Vagina (tissue), 2 donors: Measurements from ENCODE around the gene TAX1BP1. TPM values are rescaled to one million over a fixed set of nuclear protein-coding genes. Genes with fewer than 3 reads are reported as not detected.
A peak's percentile ranks its signal among the peaks of the same experiment; 100 is the strongest.

Source experiments
- DNase-seq, 2 donors: peaks; one replicate each; pipeline ENCODE4 v3.0.0-alpha.2; 2017; ENCODE audit errors: extremely low spot score in 2 of 2
- H3K27ac ChIP-seq: fragments of 200-600 bp; sonication (generic); one replicate; pipeline ENCODE4 v1.5.1; 2019
- H3K27me3 ChIP-seq: fragments of 200-600 bp; sonication (generic); one replicate; pipeline ENCODE4 v1.5.1; 2019
- H3K36me3 ChIP-seq, 2 donors: fragments of 200-600 bp; sonication (generic); one replicate each; pipeline ENCODE4 v1.5.1; 2017 to 2019
- H3K4me1 ChIP-seq: fragments of 200-600 bp; sonication (generic); one replicate; pipeline ENCODE4 v1.5.1; 2019
- H3K4me3 ChIP-seq, 2 donors: fragments of 200-600 bp; sonication (generic); 1 replicate in 1 of 2; 2 replicates in 1 of 2; pipeline ENCODE4 v1.5.1; 2016 to 2019
- H3K9me3 ChIP-seq: fragments of 200-600 bp; sonication (generic); one replicate; pipeline ENCODE4 v1.5.1; 2019
- POLR2A ChIP-seq, 2 donors: fragments of 450-650 bp; IDR thresholded peaks; one replicate each; pipeline ENCODE4 v1.6.1; 2017; ENCODE audit warnings: antibody characterized with exemption in 2 of 2, mild to moderate bottlenecking in 2 of 2, moderate library complexity in 2 of 2
- POLR2AphosphoS5 ChIP-seq, 2 donors: sonication (generic); formaldehyde crosslinking; IDR thresholded peaks; one replicate each; pipeline ENCODE4 v1.9.0; 2017; ENCODE audit warnings: antibody characterized with exemption in 2 of 2, mild to moderate bottlenecking in 2 of 2, low read depth in 1 of 2; ENCODE audit not compliant: insufficient read depth in 1 of 2
- intact Hi-C: fragments of 100-400 bp; cut with DNase I; formaldehyde crosslinking; loops from one replicate; pipeline ENCODE4 v1.15.1; 2023
- total RNA-seq: library from RNA; depleted of rRNA; stranded (reverse); fragments of >200 nt; gene quantifications from one replicate; pipeline ENCODE4 v1.2.3, GENCODE V29; 2016
- TF ChIP-seq, protein P1 (sequence below), 3 experiments: fragments of 450-650 bp in 2 of 3; fragments of 200-600 bp in 1 of 3; sonication (generic) in 1 of 3; IDR thresholded peaks; one replicate each; pipeline ENCODE4 v1.5.1; 2017 to 2019; ENCODE audit warnings: antibody characterized with exemption in 3 of 3, mild to moderate bottlenecking in 2 of 3, moderate library complexity in 2 of 3

Gene TAX1BP1
- total RNA-seq, 1 donor from 2014 or later: 83.2 TPM

- no peak for DNase-seq
- H3K36me3 ChIP-seq: no peaks in the 10 kb centered on the region
- peak overlapping the region; percentile 42 for H3K27ac ChIP-seq
- H3K27me3 ChIP-seq: no peaks in the 10 kb centered on the region
- TF ChIP-seq, protein P1, sequence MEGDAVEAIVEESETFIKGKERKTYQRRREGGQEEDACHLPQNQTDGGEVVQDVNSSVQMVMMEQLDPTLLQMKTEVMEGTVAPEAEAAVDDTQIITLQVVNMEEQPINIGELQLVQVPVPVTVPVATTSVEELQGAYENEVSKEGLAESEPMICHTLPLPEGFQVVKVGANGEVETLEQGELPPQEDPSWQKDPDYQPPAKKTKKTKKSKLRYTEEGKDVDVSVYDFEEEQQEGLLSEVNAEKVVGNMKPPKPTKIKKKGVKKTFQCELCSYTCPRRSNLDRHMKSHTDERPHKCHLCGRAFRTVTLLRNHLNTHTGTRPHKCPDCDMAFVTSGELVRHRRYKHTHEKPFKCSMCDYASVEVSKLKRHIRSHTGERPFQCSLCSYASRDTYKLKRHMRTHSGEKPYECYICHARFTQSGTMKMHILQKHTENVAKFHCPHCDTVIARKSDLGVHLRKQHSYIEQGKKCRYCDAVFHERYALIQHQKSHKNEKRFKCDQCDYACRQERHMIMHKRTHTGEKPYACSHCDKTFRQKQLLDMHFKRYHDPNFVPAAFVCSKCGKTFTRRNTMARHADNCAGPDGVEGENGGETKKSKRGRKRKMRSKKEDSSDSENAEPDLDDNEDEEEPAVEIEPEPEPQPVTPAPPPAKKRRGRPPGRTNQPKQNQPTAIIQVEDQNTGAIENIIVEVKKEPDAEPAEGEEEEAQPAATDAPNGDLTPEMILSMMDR (IDR thresholded peaks at IDR 0.05): no peak
- TF ChIP-seq POLR2A (IDR thresholded peaks at IDR 0.05) (no peak), POLR2AphosphoS5 (IDR thresholded peaks at IDR 0.05; ENCODE audit: insufficient read depth in 1 of 2, low read depth in 1 of 2) (peak in 1 of 2 donors; percentile 45)
- H3K4me1 ChIP-seq: peaks cover 7% of the 10 kb centered on the region
- H3K9me3 ChIP-seq: no peaks in the 10 kb centered on the region
- H3K4me3 ChIP-seq: no peak overlapping the region
- intact Hi-C loops: no loop called here
These were observed 63.0 kb downstream of the TAX1BP1 start for GRCh38 chr7:27802999-27803398.

GRCh38 chr7:27804139-27804538 lies 64.2 kb downstream of the TAX1BP1 start:
- TF ChIP-seq POLR2A (IDR thresholded peaks at IDR 0.05) (no peak), POLR2AphosphoS5 (IDR thresholded peaks at IDR 0.05; ENCODE audit: insufficient read depth in 1 of 2, low read depth in 1 of 2) (no peak)
- TF ChIP-seq, protein P1 (IDR thresholded peaks at IDR 0.05): no peak
- no peaks in the 10 kb centered on the region for H3K27me3 ChIP-seq
- intact Hi-C loops: no loop called here
- peak overlapping the region; percentile 70 for H3K27ac ChIP-seq
- H3K36me3 ChIP-seq: no peaks in the 10 kb centered on the region
- DNase-seq: no peak
- H3K9me3 ChIP-seq: no peaks in the 10 kb centered on the region
- H3K4me3 ChIP-seq: no peak overlapping the region
- H3K4me1 ChIP-seq: peaks cover 7% of the 10 kb centered on the region

- Histone ChIP-seq H3K9me3 (no peaks in the 10 kb centered on the region), H3K4me3 (no peak overlapping the region), H3K27me3 (no peaks in the 10 kb centered on the region), H3K27ac (no peak overlapping the region), H3K36me3 (no peaks in the 10 kb centered on the region), H3K4me1 (no peaks in the 10 kb centered on the region)
- TF ChIP-seq POLR2AphosphoS5 (IDR thresholded peaks at IDR 0.05; ENCODE audit: insufficient read depth in 1 of 2, low read depth in 1 of 2) (no peak), POLR2A (IDR thresholded peaks at IDR 0.05) (no peak)
- TF ChIP-seq, protein P1 (IDR thresholded peaks at IDR 0.05): no peak
- no peak for DNase-seq
- intact Hi-C loops: no loop called here
These were observed 68.7 kb downstream of the TAX1BP1 start for GRCh38 chr7:27808626-27809025.

DNA sequence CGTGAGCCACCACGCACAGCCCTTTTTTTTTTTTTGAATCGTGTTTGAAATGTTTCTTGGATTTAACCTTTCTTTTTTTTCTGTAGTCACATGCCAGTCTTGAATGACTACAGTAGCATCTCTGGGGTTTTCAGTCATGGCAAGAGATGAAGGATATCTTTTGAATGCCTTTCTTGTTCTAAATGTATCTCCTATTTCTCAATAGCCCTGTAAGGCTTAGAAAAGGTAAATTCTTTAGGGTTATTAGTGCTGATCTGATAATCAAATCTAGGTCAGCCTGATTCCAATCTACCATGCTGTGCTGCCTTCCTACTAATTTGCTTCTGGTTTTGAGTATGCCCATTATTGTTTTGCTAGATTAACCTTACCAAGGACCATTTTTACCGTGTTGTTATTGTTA lies 70.2 kb downstream of the TAX1BP1 start:
- no peak overlapping the region for H3K4me3 ChIP-seq
- H3K27me3 ChIP-seq: no peaks in the 10 kb centered on the region
- no peaks in the 10 kb centered on the region for H3K36me3 ChIP-seq
- H3K9me3 ChIP-seq: no peaks in the 10 kb centered on the region
- no peak overlapping the region for H3K27ac ChIP-seq
- DNase-seq: no peak
- no peaks in the 10 kb centered on the region for H3K4me1 ChIP-seq
- TF ChIP-seq, protein P1 (IDR thresholded peaks at IDR 0.05): no peak
- TF ChIP-seq POLR2AphosphoS5 (IDR thresholded peaks at IDR 0.05; ENCODE audit: insufficient read depth in 1 of 2, low read depth in 1 of 2) (no peak), POLR2A (IDR thresholded peaks at IDR 0.05) (no peak)
- intact Hi-C loops: no loop called here

DNA sequence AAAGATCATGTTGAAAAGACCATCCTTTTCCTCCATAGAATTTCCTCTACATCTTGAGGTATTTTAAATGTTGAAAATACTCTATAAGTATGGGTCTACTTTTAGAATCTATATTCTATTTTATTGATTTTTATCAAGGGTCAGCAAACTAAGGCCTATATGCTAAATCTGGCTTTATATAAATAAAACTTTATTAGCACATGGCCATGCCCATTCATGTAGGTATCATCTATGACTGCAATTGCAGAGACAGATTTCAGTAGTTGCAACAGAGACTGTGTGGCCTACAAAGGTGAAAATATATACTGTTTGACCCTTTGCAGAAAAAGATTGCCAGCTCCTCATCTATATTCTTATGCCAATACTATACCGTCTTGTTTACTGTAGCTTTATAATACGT lies 72.7 kb downstream of the TAX1BP1 start:
- Histone ChIP-seq H3K27ac (no peak overlapping the region), H3K4me1 (no peaks in the 10 kb centered on the region), H3K27me3 (no peaks in the 10 kb centered on the region), H3K9me3 (no peaks in the 10 kb centered on the region), H3K36me3 (peaks cover 0 to 17% of the 10 kb centered on the region in 2 donors), H3K4me3 (no peak overlapping the region)
- intact Hi-C loops: no loop called here
- no peak for TF ChIP-seq POLR2AphosphoS5 (IDR thresholded peaks at IDR 0.05; ENCODE audit: insufficient read depth in 1 of 2, low read depth in 1 of 2)
- TF ChIP-seq, protein P1 (IDR thresholded peaks at IDR 0.05): no peak
- DNase-seq: no peak
